Smooth muscle cell (in vitro differentiated cells): ENCODE measurements around the gene NGFR. TPM values are rescaled to one million over a fixed set of nuclear protein-coding genes. Genes with fewer than 3 reads are reported as not detected.

Source experiments
- DNase-seq: peaks from one replicate; lab custom pipeline; 2025; ENCODE audit not compliant: unreplicated experiment; lab: John Stamatoyannopoulos, UW
- H2AFZ ChIP-seq: fragments of 200-600 bp; sonication (generic); 2 replicates; pipeline ENCODE4 v1.6.0; 2016; ENCODE audit warnings: antibody characterized with exemption, low read depth, mild to moderate bottlenecking
- H3F3A ChIP-seq: fragments of 200-600 bp; sonication (generic); 2 replicates; pipeline ENCODE4 v1.6.0; 2017; ENCODE audit warnings: antibody characterized with exemption, low read depth
- H3K27ac ChIP-seq: fragments of 200-600 bp; sonication (generic); 2 replicates; pipeline ENCODE4 v1.5.1; 2016; ENCODE audit warnings: low read depth, mild to moderate bottlenecking
- H3K27me3 ChIP-seq: fragments of 200-600 bp; sonication (generic); 2 replicates; pipeline ENCODE4 v1.6.1; 2016; ENCODE audit warnings: low read depth, mild to moderate bottlenecking
- H3K36me3 ChIP-seq: fragments of 200-600 bp; sonication (generic); 2 replicates; pipeline ENCODE4 v1.5.1; 2016; ENCODE audit warnings: low read depth
- H3K4me1 ChIP-seq: fragments of 200-600 bp; sonication (generic); 2 replicates; pipeline ENCODE4 v1.5.1; 2016; ENCODE audit warnings: low read depth
- H3K4me2 ChIP-seq: fragments of 200-600 bp; sonication (generic); 2 replicates; pipeline ENCODE4 v1.6.0; 2016; ENCODE audit warnings: mild to moderate bottlenecking
- H3K4me3 ChIP-seq: fragments of 200-600 bp; sonication (generic); 2 replicates; pipeline ENCODE4 v1.5.1; 2016; ENCODE audit warnings: mild to moderate bottlenecking
- H3K79me2 ChIP-seq: fragments of 200-600 bp; sonication (generic); 2 replicates; pipeline ENCODE4 v1.6.0; 2016; ENCODE audit warnings: low read depth, mild to moderate bottlenecking
- H3K9ac ChIP-seq: fragments of 200-600 bp; sonication (generic); 2 replicates; pipeline ENCODE4 v1.6.0; 2016; ENCODE audit warnings: low read depth
- H3K9me3 ChIP-seq: fragments of 200-600 bp; sonication (generic); replicated peaks from 2 replicates; pipeline ENCODE4 v1.5.1; 2016; ENCODE audit warnings: low read depth
- H4K20me1 ChIP-seq: fragments of 200-600 bp; sonication (generic); 2 replicates; pipeline ENCODE4 v1.6.0; 2016; ENCODE audit warnings: low read depth
- CTCF ChIP-seq: fragments of 200-600 bp; sonication (generic); IDR thresholded peaks from 2 replicates; pipeline ENCODE4 v1.5.1; 2017; ENCODE audit warnings: borderline replicate concordance, mild to moderate bottlenecking, antibody characterized with exemption; ENCODE audit not compliant: insufficient read depth, poor library complexity, severe bottlenecking
- WGBS: methylation state at CpG from one replicate; pipeline ENCODE4 v1.1.7; 2016; ENCODE audit warnings: low lambda C conversion rate; 5-methylcytosine and 5-hydroxymethylcytosine counted together
- microRNA-seq: library from miRNA; unstranded; fragments of <30 nt; microRNA quantifications from one replicate; pipeline ENCODE4, GENCODE V29; 2016; ENCODE audit warnings: borderline number of aligned reads
- polyA plus RNA-seq: library from polyadenylated mRNA; unstranded; fragments of >200 nt; fragmentation: Nextera tagmentation; extraction: Ambion mirVana; gene quantifications from 2 replicates; pipeline ENCODE4 v1.2.1, GENCODE V29; 2016
- small RNA-seq: library from RNA; depleted of rRNA; stranded (forward); fragments of <200 nt; gene quantifications from one replicate; pipeline ENCODE3, GENCODE V24; 2014
- total RNA-seq: library from RNA; depleted of rRNA; stranded (reverse); fragments of >200 nt; gene quantifications from 2 replicates; pipeline ENCODE4 v1.2.3, GENCODE V29; 2014

The NGFR gene
- total and polyA plus RNA-seq, 2 experiments from 2014 or later, result 2.4 to 2.5 TPM

- 76% methylated on average over 17 of the region's 19 CpGs for WGBS
- H3K9ac ChIP-seq, result no peak overlapping the region
- H4K20me1 ChIP-seq, result no peaks in the 10 kb centered on the region
Measured at GRCh38 chr17:49555495-49556222, 60.6 kb downstream of the NGFR start.

GRCh38 chr17:49556223-49556943 lies 61.3 kb downstream of the NGFR start:
- Histone ChIP-seq H3F3A (no peaks in the 10 kb centered on the region), H3K27me3 (peaks cover 5% of the 10 kb centered on the region), H3K79me2 (no peaks in the 10 kb centered on the region), H3K27ac (no peak overlapping the region), H3K9me3 (no peaks in the 10 kb centered on the region), H4K20me1 (no peaks in the 10 kb centered on the region), H2AFZ (peak overlapping the region; percentile 24), H3K9ac (no peak overlapping the region), H3K4me2 (peak overlapping the region; percentile 76), H3K4me1 (no peaks in the 10 kb centered on the region), H3K36me3 (no peaks in the 10 kb centered on the region), H3K4me3 (peak overlapping the region; percentile 22)
- peak; percentile 94 for TF ChIP-seq CTCF
- DNase-seq, result peak; percentile 66
- WGBS, result 15% methylated on average over 29 of the region's 30 CpGs

More at GRCh38 chr17:49555495-49556222, 60.6 kb downstream of the NGFR start:
- peak overlapping the region; percentile 22 for H3K4me3 ChIP-seq
- no peaks in the 10 kb centered on the region for H3K36me3 ChIP-seq
- H3K27ac ChIP-seq, result no peak overlapping the region
- no peak for DNase-seq
- H3K4me1 ChIP-seq, result no peaks in the 10 kb centered on the region
- no peaks in the 10 kb centered on the region for H3F3A ChIP-seq
- peaks cover 5% of the 10 kb centered on the region for H3K27me3 ChIP-seq
- TF ChIP-seq CTCF, result no peak
- peak overlapping the region; percentile 24 for H2AFZ ChIP-seq
- no peaks in the 10 kb centered on the region for H3K9me3 ChIP-seq
- peak overlapping the region; percentile 76 for H3K4me2 ChIP-seq
- no peaks in the 10 kb centered on the region for H3K79me2 ChIP-seq

- Histone ChIP-seq H3K27me3 (peaks cover 5% of the 10 kb centered on the region), H2AFZ (no peak overlapping the region), H4K20me1 (no peaks in the 10 kb centered on the region), H3F3A (no peaks in the 10 kb centered on the region), H3K9ac (no peak overlapping the region), H3K79me2 (no peaks in the 10 kb centered on the region), H3K9me3 (no peaks in the 10 kb centered on the region), H3K36me3 (no peaks in the 10 kb centered on the region), H3K27ac (no peak overlapping the region), H3K4me3 (no peak overlapping the region), H3K4me1 (no peaks in the 10 kb centered on the region), H3K4me2 (no peak overlapping the region)
- peak; percentile 45 for TF ChIP-seq CTCF
- DNase-seq, result no peak
- 24% methylated on average over 9 of the region's 9 CpGs for WGBS
Measured at GRCh38 chr17:49557312-49558024, 62.4 kb downstream of the NGFR start.

Small RNAs within 50 kb of the gene (microRNA-seq; reads per million reads assigned to microRNA genes)
- gene MIR6165, result not detected

Small RNAs within 50 kb of the gene (small RNA-seq; reads per million reads assigned to genes)
- not detected for gene MIR6165

Other genes with a start within 250 kb of the NGFR start
- gene ZNF652, start 133.0 kb upstream of the NGFR start, total RNA-seq, result 42.5 and 48.8 TPM in 2 replicates
- gene ZNF652, start 133.0 kb upstream of the NGFR start, polyA plus RNA-seq, result 18.3 and 27.4 TPM in 2 replicates
- 80.8 and 90.1 TPM in 2 replicates for gene PHB1, start 80.4 kb upstream of the NGFR start, total RNA-seq
- gene PHB1, start 80.4 kb upstream of the NGFR start, polyA plus RNA-seq, result 181 and 184 TPM in 2 replicates
- gene NXPH3, start 80.6 kb downstream of the NGFR start, total RNA-seq, result 1.8 and 3.6 TPM in 2 replicates
- gene NXPH3, start 80.6 kb downstream of the NGFR start, polyA plus RNA-seq, result 1.3 and 1.5 TPM in 2 replicates
- 36.5 and 55.0 TPM in 2 replicates for gene SPOP, start 182.8 kb downstream of the NGFR start, total RNA-seq
- gene SPOP, start 182.8 kb downstream of the NGFR start, polyA plus RNA-seq, result 54.9 and 69.8 TPM in 2 replicates
- gene SLC35B1, start 212.7 kb downstream of the NGFR start, total RNA-seq, result 116 and 126 TPM in 2 replicates
- gene SLC35B1, start 212.7 kb downstream of the NGFR start, polyA plus RNA-seq, result 98.9 and 111 TPM in 2 replicates